Keratinocyte (primary cell): Measurements from ENCODE around the gene DPP9. TPM values are rescaled to one million over a fixed set of nuclear protein-coding genes. Genes with fewer than 3 reads are reported as not detected.

Experiments used
- DNase-seq: peaks from one replicate; pipeline ENCODE4 v3.0.0-alpha.2; 2011; ENCODE audit warnings: low read depth, missing footprints, low spot score
- FAIRE-seq: peaks from 2 replicates; lab custom pipeline; 2011; peaks lifted over from hg19 to GRCh38; lab: Jason Lieb, UNC
- H2AFZ ChIP-seq: 2 replicates; pipeline ENCODE4 v1.6.0; 2012; ENCODE audit warnings: low read length, control low read depth, inconsistent platforms; ENCODE audit not compliant: control insufficient read depth
- H3K27ac ChIP-seq: 2 replicates; pipeline ENCODE4 v1.5.1; 2011; ENCODE audit warnings: low read length; ENCODE audit not compliant: control insufficient read depth, insufficient read depth
- H3K27me3 ChIP-seq: 3 replicates; pipeline ENCODE4 v1.6.0; 2011; ENCODE audit warnings: low read length; ENCODE audit not compliant: control insufficient read depth, insufficient read depth; ENCODE audit errors: extremely low read depth
- H3K36me3 ChIP-seq, 2 experiments: 2 replicates in 1 of 2; 3 replicates in 1 of 2; pipeline ENCODE4 v1.5.1; 2011; ENCODE audit warnings: low read length in 2 of 2, mild to moderate bottlenecking in 1 of 2; ENCODE audit not compliant: control insufficient read depth in 2 of 2, insufficient read depth in 2 of 2; ENCODE audit errors: extremely low read depth in 1 of 2
- H3K4me1 ChIP-seq: 3 replicates; pipeline ENCODE4 v1.5.1; 2011; ENCODE audit warnings: low read length; ENCODE audit not compliant: control insufficient read depth, insufficient read depth; ENCODE audit errors: extremely low read depth
- H3K4me2 ChIP-seq: 3 replicates; pipeline ENCODE4 v1.6.0; 2011; ENCODE audit warnings: low read depth, low read length; ENCODE audit not compliant: control insufficient read depth, insufficient read depth; ENCODE audit errors: extremely low read depth
- H3K4me3 ChIP-seq, 3 experiments: fragments of 200-600 bp in 1 of 3; sonication (generic) in 1 of 3; 2 replicates in 2 of 3; 3 replicates in 1 of 3; pipeline ENCODE4 v1.5.1; 2011 to 2016; ENCODE audit warnings: low read length in 3 of 3, mild to moderate bottlenecking in 3 of 3, control low read depth in 2 of 3, inconsistent platforms in 1 of 3, low read depth in 1 of 3, mixed read lengths in 1 of 3, mixed run types in 1 of 3, moderate library complexity in 1 of 3; ENCODE audit not compliant: control insufficient read depth in 2 of 3, insufficient read depth in 2 of 3; ENCODE audit errors: extremely low read depth in 1 of 3
- H3K79me2 ChIP-seq: 2 replicates; pipeline ENCODE4 v1.6.0; 2012; ENCODE audit warnings: low read length; ENCODE audit not compliant: control insufficient read depth, insufficient read depth
- H3K9ac ChIP-seq: 3 replicates; pipeline ENCODE4 v1.6.0; 2011; ENCODE audit warnings: low read length; ENCODE audit not compliant: control insufficient read depth, insufficient read depth; ENCODE audit errors: extremely low read depth
- H3K9me1 ChIP-seq: 3 replicates; pipeline ENCODE4 v1.6.0; 2011; ENCODE audit warnings: low read length; ENCODE audit not compliant: control insufficient read depth, insufficient read depth; ENCODE audit errors: extremely low read depth
- H3K9me3 ChIP-seq: 2 replicates; pipeline ENCODE4 v1.5.1; 2012; ENCODE audit warnings: low read depth, low read length; ENCODE audit not compliant: control insufficient read depth
- H4K20me1 ChIP-seq: 3 replicates; pipeline ENCODE4 v1.6.0; 2011; ENCODE audit warnings: low read length; ENCODE audit not compliant: control insufficient read depth, insufficient read depth; ENCODE audit errors: extremely low read depth
- EZH2 ChIP-seq: IDR thresholded peaks from one replicate; pipeline ENCODE4 v1.6.1; 2012; ENCODE audit warnings: inconsistent platforms, mild to moderate bottlenecking, low read length, moderate library complexity
- dilution Hi-C: fragments of 300-500 bp; cut with MboI; formaldehyde crosslinking; loops from one replicate; pipeline ENCODE4 v1.7.0; 2020; ENCODE audit warnings: low sequenced_read_pairs; ENCODE audit not compliant: extremely low pct_ligation_motif_present
- polyA plus RNA-seq, 5 experiments: library from polyadenylated mRNA; depleted of rRNA in 3 of 5; stranded (reverse) in 3 of 5; stranded (forward) in 1 of 5; unstranded in 1 of 5; fragments of >200 nt; gene quantifications; 1 replicate in 1 of 5; 2 replicates in 3 of 5; 3 replicates in 1 of 5; pipeline versions ENCODE4 v1.2.1 to v1.2.3, GENCODE V29; 2011 to 2012; ENCODE audit warnings: missing spikeins in 2 of 5, low read depth in 1 of 5, low replicate concordance in 1 of 5
- TF ChIP-seq, protein P1 (sequence below), 3 experiments: IDR thresholded peaks in 1 of 3; conservative IDR thresholded peaks in 1 of 3; optimal IDR thresholded peaks in 1 of 3; 2 replicates in 2 of 3; 3 replicates in 1 of 3; pipeline versions ENCODE3 to v1.5.1; 2011; ENCODE audit warnings: low read length in 3 of 3, mild to moderate bottlenecking in 3 of 3, moderate library complexity in 2 of 3, control low read depth in 1 of 3, inconsistent platforms in 1 of 3; ENCODE audit not compliant: insufficient read depth in 2 of 3; ENCODE audit errors: extremely low read depth in 1 of 3

The DPP9 gene
- polyA plus RNA-seq, 1 donor (not counting 4 experiments of a cell fraction or from before 2014, with no cell fraction given): 19.2 TPM

DNA sequence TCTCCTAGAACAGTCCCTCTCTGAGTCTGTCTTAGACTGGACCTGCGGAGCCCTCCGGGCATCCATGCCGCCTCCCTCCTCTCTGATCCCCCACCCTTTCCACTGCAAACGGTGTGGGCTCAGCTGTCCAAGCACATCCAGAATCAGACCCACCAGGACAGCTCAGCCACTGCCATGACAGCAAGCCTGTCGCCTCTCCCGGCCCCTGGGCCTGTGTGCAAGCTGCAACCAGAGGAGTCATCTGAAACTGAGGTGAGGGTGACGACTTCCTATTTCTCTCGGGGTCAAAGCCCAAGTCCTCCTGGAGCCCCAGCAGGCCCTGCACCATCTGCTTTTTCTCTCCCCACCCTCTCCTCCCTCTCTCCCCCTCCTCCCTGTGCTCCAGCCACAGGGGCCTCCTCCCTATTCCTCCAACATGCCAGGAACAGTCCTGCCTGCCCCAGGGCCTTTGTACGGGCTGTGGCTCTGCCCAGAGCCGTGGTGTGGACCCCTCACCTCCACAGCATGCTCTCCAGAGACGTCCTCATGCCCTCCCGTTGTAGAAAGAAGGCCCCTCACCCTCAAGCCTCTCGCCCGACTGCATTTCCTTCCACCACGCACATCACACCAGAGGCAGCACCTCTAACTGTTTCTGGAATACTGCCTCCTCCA is 30.0 kb downstream of the DPP9 start:
- FAIRE-seq: no peak
- H3K36me3 ChIP-seq: peaks cover 48 to 58% of the 10 kb centered on the region in 2 experiments
- dilution Hi-C loops: no loop called here
- DNase-seq: no peak
- no peak overlapping the region for H2AFZ ChIP-seq
- peak overlapping the region in 1 of 3 experiments; percentile 3 for H3K4me3 ChIP-seq
- peak overlapping the region; percentile 86 for H3K27ac ChIP-seq
- peaks cover 10% of the 10 kb centered on the region for H3K79me2 ChIP-seq
- H3K9me3 ChIP-seq: no peaks in the 10 kb centered on the region
- peak overlapping the region; percentile 33 for H3K4me2 ChIP-seq
- H3K9ac ChIP-seq: peak overlapping the region; percentile 63
- peaks cover 52% of the 10 kb centered on the region for H3K4me1 ChIP-seq
- TF ChIP-seq, protein P1, sequence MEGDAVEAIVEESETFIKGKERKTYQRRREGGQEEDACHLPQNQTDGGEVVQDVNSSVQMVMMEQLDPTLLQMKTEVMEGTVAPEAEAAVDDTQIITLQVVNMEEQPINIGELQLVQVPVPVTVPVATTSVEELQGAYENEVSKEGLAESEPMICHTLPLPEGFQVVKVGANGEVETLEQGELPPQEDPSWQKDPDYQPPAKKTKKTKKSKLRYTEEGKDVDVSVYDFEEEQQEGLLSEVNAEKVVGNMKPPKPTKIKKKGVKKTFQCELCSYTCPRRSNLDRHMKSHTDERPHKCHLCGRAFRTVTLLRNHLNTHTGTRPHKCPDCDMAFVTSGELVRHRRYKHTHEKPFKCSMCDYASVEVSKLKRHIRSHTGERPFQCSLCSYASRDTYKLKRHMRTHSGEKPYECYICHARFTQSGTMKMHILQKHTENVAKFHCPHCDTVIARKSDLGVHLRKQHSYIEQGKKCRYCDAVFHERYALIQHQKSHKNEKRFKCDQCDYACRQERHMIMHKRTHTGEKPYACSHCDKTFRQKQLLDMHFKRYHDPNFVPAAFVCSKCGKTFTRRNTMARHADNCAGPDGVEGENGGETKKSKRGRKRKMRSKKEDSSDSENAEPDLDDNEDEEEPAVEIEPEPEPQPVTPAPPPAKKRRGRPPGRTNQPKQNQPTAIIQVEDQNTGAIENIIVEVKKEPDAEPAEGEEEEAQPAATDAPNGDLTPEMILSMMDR (optimal IDR thresholded peaks at IDR 0.05 in 1 of 3, IDR thresholded peaks at IDR 0.05 in 1 of 3, conservative IDR thresholded peaks at IDR 0.05 in 1 of 3; ENCODE audit: extremely low read depth in 1 of 3, insufficient read depth in 2 of 3, low read length in 3 of 3): no peak
- no peak for TF ChIP-seq EZH2
- H3K27me3 ChIP-seq: no peaks in the 10 kb centered on the region
- no peaks in the 10 kb centered on the region for H4K20me1 ChIP-seq
- H3K9me1 ChIP-seq: no peaks in the 10 kb centered on the region

DNA sequence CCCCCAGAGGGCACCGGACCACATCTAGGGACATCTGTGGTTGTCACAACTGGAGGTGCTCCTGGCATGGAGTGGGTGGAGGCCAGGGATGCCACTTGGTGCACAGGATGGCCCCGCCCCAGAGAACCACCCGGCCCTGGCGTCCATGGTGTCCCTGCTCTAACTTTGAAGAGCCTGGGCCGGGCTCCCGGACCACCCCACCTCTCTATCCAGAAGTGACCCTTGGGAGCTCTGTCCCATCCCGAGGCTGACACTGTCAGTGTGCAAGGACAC is 30.6 kb downstream of the DPP9 start:
- Histone ChIP-seq H4K20me1 (no peaks in the 10 kb centered on the region), H3K36me3 (peaks cover 52 to 60% of the 10 kb centered on the region in 2 experiments), H3K4me1 (peaks cover 48% of the 10 kb centered on the region), H3K9ac (peak overlapping the region; percentile 63), H3K4me2 (no peak overlapping the region), H3K27me3 (no peaks in the 10 kb centered on the region), H3K79me2 (peaks cover 10% of the 10 kb centered on the region), H3K9me1 (no peaks in the 10 kb centered on the region), H3K4me3 (no peak overlapping the region), H2AFZ (no peak overlapping the region), H3K9me3 (no peaks in the 10 kb centered on the region), H3K27ac (peak overlapping the region; percentile 86)
- FAIRE-seq: no peak
- no peak for DNase-seq
- dilution Hi-C loops: no loop called here
- TF ChIP-seq EZH2: no peak
- TF ChIP-seq, protein P1 (optimal IDR thresholded peaks at IDR 0.05 in 1 of 3, IDR thresholded peaks at IDR 0.05 in 1 of 3, conservative IDR thresholded peaks at IDR 0.05 in 1 of 3; ENCODE audit: extremely low read depth in 1 of 3, insufficient read depth in 2 of 3, low read length in 3 of 3): no peak
